Measurements from ENCODE around the gene NDUFV1. TPM values are rescaled to one million over a fixed set of nuclear protein-coding genes. Genes with fewer than 3 reads are reported as not detected.

Gene NDUFV1
- total and polyA plus RNA-seq, 9 of the 15 experiments (the other 6 are each of a cell fraction or from before 2014, with no cell fraction given): 10.8 to 423 (median 209) TPM

GRCh38 chr11:67605231-67606011 is 1.3 kb upstream of the NDUFV1 start (continued):
- TF ChIP-seq ZNF280B (CRISPR knock-in tag; IDR thresholded peaks at IDR 0.05) (no peak), HDAC6 (IDR thresholded peaks at IDR 0.05; ENCODE audit: low read depth, low read length) (no peak), MAFF (IDR thresholded peaks at IDR 0.05; ENCODE audit: low read length) (no peak), ZNF57 (CRISPR knock-in tag; IDR thresholded peaks at IDR 0.05) (no peak), GATAD2B (IDR thresholded peaks at IDR 0.05; ENCODE audit: borderline replicate concordance) (peak; percentile 30; the same call in 1 of the 2 replicates), ZNF239 (CRISPR knock-in tag; IDR thresholded peaks at IDR 0.05) (no peak), ZNF143 (CRISPR knock-in tag; IDR thresholded peaks at IDR 0.05) (no peak), THRAP3 (IDR thresholded peaks at IDR 0.05; ENCODE audit: borderline replicate concordance) (no peak; the same call in 1 of the 2 replicates), ELF4 (CRISPR knock-in tag; IDR thresholded peaks at IDR 0.05) (peak; percentile 43; the same call in 1 of the 2 replicates), NONO (IDR thresholded peaks at IDR 0.05; ENCODE audit: low read depth in 2 of 2, low read length in 1 of 2) (no peak), CBX2 (IDR thresholded peaks at IDR 0.05; ENCODE audit: insufficient read depth, low read length, poor library complexity, severe bottlenecking) (no peak), SMARCA5 (IDR thresholded peaks at IDR 0.05) (no peak), SFPQ (IDR thresholded peaks at IDR 0.05; ENCODE audit: low read depth, low read length) (no peak), DACH1 (IDR thresholded peaks at IDR 0.05; ENCODE audit: partially characterized antibody) (no peak), RUNX1 (IDR thresholded peaks at IDR 0.05; ENCODE audit: low read depth) (no peak), IRF2 (CRISPR knock-in tag; IDR thresholded peaks at IDR 0.05) (no peak), TAF9B (IDR thresholded peaks at IDR 0.05; ENCODE audit: partially characterized antibody) (no peak), GABPB1 (CRISPR knock-in tag; IDR thresholded peaks at IDR 0.05) (0 out of 2 replicates have a peak, but pooled peaks have one; percentile 26), TBP (optimal IDR thresholded peaks at IDR 0.05; ENCODE audit: low read depth, low read length) (no peak), TSC22D4 (tag; IDR thresholded peaks at IDR 0.05) (no peak), NR1H2 (CRISPR knock-in tag; IDR thresholded peaks at IDR 0.05) (no peak), RBM14 (IDR thresholded peaks at IDR 0.05; ENCODE audit: borderline replicate concordance, insufficient read depth, low read depth, low read length) (no peak), XRCC4 (IDR thresholded peaks at IDR 0.05; ENCODE audit: extremely low read depth, insufficient read depth, insufficient read length) (no peak), POLR2G (IDR thresholded peaks at IDR 0.05; ENCODE audit: low read depth, low read length) (no peak), ETV1 (tag; conservative IDR thresholded peaks at IDR 0.05; ENCODE audit: low read depth) (no peak), SOX6 (IDR thresholded peaks at IDR 0.05) (peak; percentile 73; the same call in 1 of the 2 replicates)
